Subcutaneous abdominal adipose tissue (tissue), 5 donors: ENCODE results near the gene APOL2.
"Not testable (repeated sequence)": the region's sequence is repeated elsewhere in the genome, so short reads cannot be mapped to it uniquely, and the experiment has no call there.

Source experiments
- H3K27ac ChIP-seq: one replicate; pipeline ENCODE4 v1.7.0; 2013; ENCODE audit warnings: low read depth, mild to moderate bottlenecking, inconsistent platforms, low read length, moderate library complexity
- H3K27me3 ChIP-seq, 5 donors: one replicate each; pipeline ENCODE4 v1.7.0; 2013; ENCODE audit warnings: low read length in 5 of 5, inconsistent platforms in 1 of 5; ENCODE audit not compliant: control insufficient read depth in 5 of 5, insufficient read depth in 4 of 5
- H3K36me3 ChIP-seq, 5 donors: one replicate each; pipeline ENCODE4 v1.7.0; 2013; ENCODE audit warnings: low read length in 5 of 5; ENCODE audit not compliant: control insufficient read depth in 5 of 5, insufficient read depth in 5 of 5
- H3K4me1 ChIP-seq, 5 donors: one replicate each; pipeline ENCODE4 v1.7.0; 2013; ENCODE audit warnings: low read length in 5 of 5, mild to moderate bottlenecking in 3 of 5, moderate library complexity in 1 of 5; ENCODE audit not compliant: control insufficient read depth in 5 of 5, insufficient read depth in 5 of 5
- H3K4me3 ChIP-seq, 5 donors: one replicate each; pipeline ENCODE4 v1.7.0; 2013; ENCODE audit warnings: low read length in 5 of 5, low read depth in 1 of 5
- H3K9ac ChIP-seq, 5 donors: one replicate each; pipeline ENCODE4 v1.7.0; 2013; ENCODE audit warnings: low read length in 5 of 5, mild to moderate bottlenecking in 4 of 5, moderate library complexity in 3 of 5
- H3K9me3 ChIP-seq, 5 donors: one replicate each; pipeline ENCODE4 v1.7.0; 2013; ENCODE audit warnings: low read length in 5 of 5; ENCODE audit not compliant: control insufficient read depth in 5 of 5
- donor health status: healthy.
- donor health status: healthy.
- donor health status: healthy.
- donor health status: healthy.
- donor health status: healthy.

Gene APOL2

DNA sequence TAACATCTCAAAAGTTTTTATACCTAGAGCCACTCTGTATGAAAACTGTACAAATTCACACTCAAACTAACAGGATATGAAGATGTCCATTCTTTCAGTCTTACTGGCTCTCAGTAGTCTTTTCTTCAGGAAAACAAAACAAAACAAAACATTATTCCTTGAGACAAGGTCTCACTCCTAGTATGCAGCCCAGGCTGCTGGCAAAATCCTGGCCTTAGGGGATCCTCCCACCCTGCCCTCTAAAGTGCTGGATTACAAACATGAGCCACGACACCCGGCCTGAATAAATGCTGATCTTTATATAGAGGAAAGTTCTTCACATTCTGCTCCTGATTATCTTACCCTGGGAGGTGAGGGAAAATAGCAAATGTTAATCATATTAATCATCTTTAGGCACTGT, 5.1 kb downstream of the APOL2 start:
- Histone ChIP-seq H3K27me3 (no peaks in the 10 kb centered on the region), H3K9ac (no peak overlapping the region), H3K4me3 (no peak overlapping the region), H3K9me3 (peaks cover 0 to 3% (median 0%) of the 10 kb centered on the region in 5 donors), H3K36me3 (peaks cover 11 to 61% (median 45%) of the 10 kb centered on the region in 5 donors), H3K27ac (no peak overlapping the region), H3K4me1 (peaks cover 2 to 46% (median 44%) of the 10 kb centered on the region in 5 donors)

DNA sequence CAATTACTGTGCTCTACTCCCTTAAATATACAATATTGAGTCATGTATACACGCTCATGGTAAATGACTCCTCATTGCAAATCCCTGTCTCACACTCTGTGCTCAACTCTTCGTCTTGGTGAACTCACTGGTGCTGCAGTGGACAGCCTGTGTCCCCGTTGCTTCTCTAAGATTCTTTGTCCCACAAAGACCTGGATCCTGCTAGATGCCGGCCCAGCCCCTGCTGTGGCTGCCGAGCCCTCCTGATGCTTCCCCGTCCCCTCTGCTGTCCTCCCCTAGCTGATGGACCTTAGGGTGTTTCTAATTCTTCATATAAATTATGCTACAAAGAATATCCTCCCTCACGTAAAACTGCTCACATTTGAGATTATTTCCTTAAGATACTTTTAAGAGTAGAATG, 5.5 kb downstream of the APOL2 start:
- peaks cover 11 to 65% (median 49%) of the 10 kb centered on the region in 5 donors for H3K36me3 ChIP-seq
- H3K9ac ChIP-seq: no peak overlapping the region
- H3K27ac ChIP-seq: no peak overlapping the region

GRCh38 chr22:36232715-36233401, 6.5 kb downstream of the APOL2 start:
- H3K27me3 ChIP-seq: no peaks in the 10 kb centered on the region
- peaks cover 14 to 73% (median 54%) of the 10 kb centered on the region in 5 donors for H3K36me3 ChIP-seq
- no peak overlapping the region for H3K27ac ChIP-seq
- peaks cover 0 to 3% (median 0%) of the 10 kb centered on the region in 5 donors for H3K9me3 ChIP-seq
- H3K9ac ChIP-seq: no peak overlapping the region
- H3K4me3 ChIP-seq: no peak overlapping the region
- H3K4me1 ChIP-seq: peaks cover 2 to 34% (median 31%) of the 10 kb centered on the region in 5 donors

More for the DNA sequence above, 5.5 kb downstream of the APOL2 start:
- H3K4me1 ChIP-seq: peaks cover 2 to 43% (median 40%) of the 10 kb centered on the region in 5 donors
- no peak overlapping the region for H3K4me3 ChIP-seq
- no peaks in the 10 kb centered on the region for H3K27me3 ChIP-seq
- H3K9me3 ChIP-seq: peaks cover 0 to 3% (median 0%) of the 10 kb centered on the region in 5 donors

- not testable (repeated sequence) for H3K27ac ChIP-seq, H3K4me3 ChIP-seq, H3K27me3 ChIP-seq, H3K9ac ChIP-seq, H3K9me3 ChIP-seq
- Histone ChIP-seq H3K36me3 (peaks cover 11 to 82% (median 57%) of the 10 kb centered on the region in 5 donors), H3K4me1 (peaks cover 0 to 16% (median 15%) of the 10 kb centered on the region in 5 donors)
Observed at GRCh38 chr22:36231051-36231450, 8.3 kb downstream of the APOL2 start.

- H3K9me3 ChIP-seq, H3K9ac ChIP-seq, H3K4me3 ChIP-seq, H3K27me3 ChIP-seq, H3K4me1 ChIP-seq, H3K27ac ChIP-seq: not testable (repeated sequence)
- peaks cover 7 to 82% (median 60%) of the 10 kb centered on the region in 5 donors for H3K36me3 ChIP-seq
Observed at GRCh38 chr22:36229649-36230048, 9.7 kb downstream of the APOL2 start.

GRCh38 chr22:36228944-36229343, 10.4 kb downstream of the APOL2 start:
- H3K4me1 ChIP-seq: no peaks in the 10 kb centered on the region
- no peaks in the 10 kb centered on the region for H3K9me3 ChIP-seq
- H3K4me3 ChIP-seq: no peak overlapping the region
- H3K27ac ChIP-seq: no peak overlapping the region
- H3K36me3 ChIP-seq: peaks cover 7 to 78% (median 60%) of the 10 kb centered on the region in 5 donors
- H3K27me3 ChIP-seq: no peaks in the 10 kb centered on the region
- H3K9ac ChIP-seq: no peak overlapping the region

GRCh38 chr22:36228369-36228768, 11.0 kb downstream of the APOL2 start:
- not testable (repeated sequence) for H3K9ac ChIP-seq, H3K27ac ChIP-seq, H3K4me1 ChIP-seq, H3K9me3 ChIP-seq, H3K4me3 ChIP-seq, H3K27me3 ChIP-seq
- peaks cover 7 to 73% (median 56%) of the 10 kb centered on the region in 5 donors for H3K36me3 ChIP-seq

DNA sequence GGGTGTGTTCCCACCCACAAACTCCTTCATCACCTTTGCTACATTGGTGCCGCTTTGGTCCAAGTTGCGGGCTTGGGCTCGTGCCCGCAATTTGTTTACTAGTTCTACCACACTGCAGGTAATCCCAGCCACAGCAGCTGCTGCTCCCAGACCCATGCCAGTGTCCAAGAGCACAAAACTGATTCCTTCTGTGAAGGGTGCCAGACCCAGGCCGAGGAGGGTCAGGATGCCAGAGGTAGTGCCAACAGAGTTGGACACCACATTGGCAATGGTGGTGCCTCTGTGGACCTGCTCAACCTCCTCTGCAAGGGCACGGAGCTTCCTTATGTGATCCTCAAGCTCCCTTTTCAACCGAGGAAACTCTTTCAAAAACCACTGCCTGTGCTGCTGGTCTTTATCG, 11.5 kb downstream of the APOL2 start:
- Histone ChIP-seq H3K4me1 (peaks cover 0 to 4% (median 0%) of the 10 kb centered on the region in 5 donors), H3K27me3 (no peaks in the 10 kb centered on the region), H3K27ac (no peak overlapping the region), H3K9me3 (no peaks in the 10 kb centered on the region), H3K4me3 (no peak overlapping the region), H3K9ac (no peak overlapping the region), H3K36me3 (peaks cover 7 to 67% (median 50%) of the 10 kb centered on the region in 5 donors)

DNA sequence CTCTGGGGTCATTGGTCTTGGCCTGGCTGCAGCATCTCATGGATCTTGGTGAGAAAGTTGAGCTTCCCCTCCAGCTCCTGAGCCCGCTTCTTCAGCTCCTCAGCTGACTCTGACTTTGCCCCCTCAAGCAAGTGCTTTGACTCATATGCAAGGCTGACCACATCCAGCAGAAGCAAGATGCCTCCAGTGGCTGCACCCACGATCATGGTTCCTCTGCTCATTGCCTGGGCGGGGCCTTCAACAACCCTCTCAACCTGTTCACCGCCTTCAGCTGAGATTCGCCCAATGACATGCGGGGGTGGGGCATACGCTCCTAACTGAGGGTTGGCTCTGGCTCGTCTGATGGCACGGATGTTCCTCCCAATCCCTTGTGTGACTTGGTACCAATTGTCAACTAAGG, 11.9 kb downstream of the APOL2 start:
- no peak overlapping the region for H3K27ac ChIP-seq
- peaks cover 0 to 4% (median 0%) of the 10 kb centered on the region in 5 donors for H3K4me1 ChIP-seq
- no peaks in the 10 kb centered on the region for H3K27me3 ChIP-seq
- H3K4me3 ChIP-seq: no peak overlapping the region
- H3K9me3 ChIP-seq: no peaks in the 10 kb centered on the region
- H3K9ac ChIP-seq: no peak overlapping the region
- peaks cover 7 to 63% (median 46%) of the 10 kb centered on the region in 5 donors for H3K36me3 ChIP-seq

DNA sequence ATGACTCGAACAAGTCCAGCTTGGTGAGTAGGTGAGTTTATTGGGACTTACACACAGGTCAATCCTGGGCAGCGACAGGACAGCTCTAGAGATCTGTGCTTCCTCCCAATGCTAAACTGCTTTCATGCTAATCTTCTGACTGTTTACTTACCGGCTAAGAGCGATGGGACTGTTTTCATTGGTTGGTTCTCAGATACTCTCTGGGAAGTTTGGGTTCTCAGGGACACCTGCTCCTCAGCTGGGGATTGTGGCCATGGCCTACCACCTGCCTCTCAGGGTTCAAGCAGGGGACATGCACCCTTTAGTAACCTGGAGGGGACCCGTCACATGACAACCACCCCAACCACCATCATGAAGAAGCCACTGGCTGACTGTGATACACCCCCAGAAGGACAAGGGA, 13.1 kb downstream of the APOL2 start:
- H3K36me3 ChIP-seq: peaks cover 3 to 51% (median 35%) of the 10 kb centered on the region in 5 donors
- peaks cover 0 to 4% (median 0%) of the 10 kb centered on the region in 5 donors for H3K4me1 ChIP-seq
- no peak overlapping the region for H3K9ac ChIP-seq
- H3K4me3 ChIP-seq: no peak overlapping the region
- no peaks in the 10 kb centered on the region for H3K27me3 ChIP-seq
- no peak overlapping the region for H3K27ac ChIP-seq
- no peaks in the 10 kb centered on the region for H3K9me3 ChIP-seq
